ENCODE data around the gene NINL.

Gene NINL

DNA sequence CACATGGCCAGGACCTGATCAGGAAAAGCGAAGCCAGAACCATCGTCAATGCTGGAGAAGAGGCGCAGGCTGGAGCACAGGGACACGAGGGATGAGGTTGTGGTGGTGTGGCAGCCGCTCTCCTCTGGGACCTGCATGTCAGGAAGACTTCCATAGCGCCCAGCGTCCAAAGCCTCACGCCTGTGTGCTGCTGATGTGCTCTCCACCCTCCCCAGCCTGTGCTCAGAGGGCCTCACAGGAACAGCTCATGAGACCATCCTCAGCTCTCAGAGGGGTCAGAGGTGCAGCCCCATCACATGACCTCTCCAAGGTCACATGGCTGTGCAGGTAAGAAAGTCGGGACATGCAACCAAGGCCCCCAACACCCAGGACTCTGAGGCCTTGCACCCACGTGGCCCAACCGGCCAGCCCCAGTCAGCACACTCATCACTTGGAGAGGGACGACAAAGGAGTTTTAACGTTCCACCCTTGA, 84.4 kb downstream of the NINL start:
- no peak for DNase-seq (ENCODE audit: low read depth, low spot score)

- DNase-seq (ENCODE audit: low read depth, low spot score): no peak
Observed at GRCh38 chr20:25499855-25500434, 85.4 kb downstream of the NINL start.

DNA sequence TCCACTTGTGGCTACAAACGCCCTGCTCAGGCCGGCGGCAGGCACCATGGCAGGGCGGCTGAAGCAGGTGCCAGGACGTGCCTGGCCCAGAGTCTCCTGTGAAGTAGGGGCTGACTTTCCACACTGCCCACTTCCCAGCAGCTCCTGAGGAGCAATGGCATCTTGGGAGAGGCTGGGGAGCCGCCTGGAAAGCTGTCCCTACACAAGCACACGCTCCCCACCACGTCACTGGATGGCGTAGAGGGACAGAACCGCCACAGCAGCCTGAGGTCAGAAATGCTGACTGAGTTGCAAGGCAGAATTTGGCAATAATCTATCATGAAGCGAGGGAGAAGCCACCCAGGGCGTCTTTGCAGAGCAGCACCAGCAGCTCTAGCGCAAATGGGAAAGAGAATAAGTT, 86.3 kb downstream of the NINL start:
- DNase-seq (ENCODE audit: low read depth, low spot score): no peak

- no peak for DNase-seq (ENCODE audit: low read depth, low spot score)
Observed at GRCh38 chr20:25498280-25498606, 87.1 kb downstream of the NINL start.

DNA sequence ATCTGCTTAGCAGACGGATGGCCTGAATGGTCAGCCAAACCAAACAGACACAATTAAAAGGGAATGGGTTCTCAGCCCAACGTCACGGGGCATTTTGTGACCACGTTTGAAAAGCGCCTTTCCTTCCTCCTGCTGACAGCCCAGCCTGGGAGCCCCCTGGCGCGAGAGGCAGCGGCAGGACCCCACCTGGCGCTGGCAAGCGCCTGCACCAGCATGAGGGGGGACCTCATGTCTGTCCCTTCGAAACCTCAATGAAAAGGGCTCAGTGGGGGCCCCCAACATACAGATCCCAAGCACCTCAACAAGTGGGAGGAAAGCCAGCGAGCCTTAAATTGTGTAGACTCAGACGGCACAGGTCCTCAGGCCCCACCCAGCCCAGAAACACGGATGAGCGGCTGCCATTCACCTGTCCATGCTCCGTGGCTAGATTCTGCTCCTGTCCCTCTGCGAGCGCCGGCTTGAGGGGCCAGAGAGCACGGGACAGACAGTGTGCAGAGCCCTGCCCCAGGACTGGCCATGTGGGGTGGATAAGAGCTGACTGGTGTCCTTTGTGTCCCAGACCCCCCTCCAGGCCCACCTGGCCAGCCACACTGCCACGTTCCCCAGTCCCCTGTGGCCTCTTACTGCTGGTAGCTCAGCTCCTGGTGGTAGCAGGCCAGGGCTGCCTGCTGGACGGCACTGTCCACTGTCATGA, 87.6 kb downstream of the NINL start:
- DNase-seq (ENCODE audit: low read depth, low spot score): no peak

DNA sequence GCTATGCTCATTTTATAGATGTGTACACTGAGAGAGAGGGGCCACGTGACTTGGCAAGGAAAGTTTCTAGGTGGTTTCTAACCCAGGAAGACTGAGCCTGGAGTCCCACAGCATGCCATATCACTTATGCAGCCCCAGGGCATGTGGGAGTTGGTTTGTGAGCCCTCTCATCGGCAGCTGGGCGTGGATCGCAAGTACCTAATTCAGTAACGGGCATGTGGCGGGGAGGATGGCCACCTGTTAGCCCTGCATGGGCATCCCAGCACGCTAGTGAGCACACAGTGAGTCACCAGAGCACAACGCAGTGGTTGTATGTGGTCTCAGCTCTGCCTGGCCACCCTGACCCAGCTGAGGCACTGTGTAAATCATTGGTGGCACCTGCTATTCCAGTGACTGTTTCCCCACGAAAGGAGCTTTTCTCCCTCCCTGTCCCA, 88.3 kb downstream of the NINL start:
- DNase-seq (ENCODE audit: low read depth, low spot score): no peak

DNA sequence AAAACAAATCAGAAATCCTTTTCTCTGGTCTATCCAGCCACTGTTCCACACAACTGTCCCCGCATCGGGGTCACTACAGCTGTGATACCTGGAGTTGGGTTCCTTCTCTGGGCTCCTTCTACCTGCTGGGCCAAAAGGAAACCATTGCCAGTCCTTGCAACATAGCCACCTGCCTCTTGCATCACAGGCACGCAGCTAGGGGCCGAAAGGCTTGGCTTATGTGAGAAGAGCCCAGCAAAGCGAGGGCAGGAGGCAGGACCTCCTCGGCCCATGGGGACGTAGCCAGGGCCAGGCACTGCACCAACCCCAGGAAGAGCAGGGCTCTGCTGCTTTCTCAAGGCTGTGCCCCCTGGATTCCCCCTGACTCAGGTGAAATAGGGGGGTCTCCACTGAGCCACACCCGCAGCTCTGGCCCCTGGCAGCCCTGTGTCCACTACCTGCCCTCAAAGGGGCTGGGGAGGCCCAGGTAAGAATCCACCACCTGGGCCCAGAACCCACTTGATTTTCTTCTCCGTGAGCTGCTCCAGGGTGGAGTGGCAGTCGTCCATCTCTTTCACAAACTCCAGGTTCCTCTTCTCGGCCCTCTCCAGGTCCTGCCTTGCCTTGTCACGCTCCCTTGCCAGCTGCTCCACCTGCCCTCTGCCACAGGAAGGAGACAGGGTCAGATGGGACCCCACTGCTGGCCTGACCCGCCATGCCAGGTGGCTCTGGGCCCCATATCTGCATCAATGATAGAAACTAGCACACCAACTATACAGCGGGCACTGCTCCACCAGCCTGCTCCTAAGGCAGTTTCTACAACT, 89.0 kb downstream of the NINL start:
- no peak for DNase-seq (ENCODE audit: low read depth, low spot score)

- no peak for DNase-seq (ENCODE audit: low read depth, low spot score)
Observed at GRCh38 chr20:25495189-25495824, 90.0 kb downstream of the NINL start.

GRCh38 chr20:25494506-25495188, 90.7 kb downstream of the NINL start:
- DNase-seq (ENCODE audit: low read depth, low spot score): no peak

- DNase-seq (ENCODE audit: low read depth, low spot score): no peak
Observed at GRCh38 chr20:25493748-25494505, 91.4 kb downstream of the NINL start.

DNA sequence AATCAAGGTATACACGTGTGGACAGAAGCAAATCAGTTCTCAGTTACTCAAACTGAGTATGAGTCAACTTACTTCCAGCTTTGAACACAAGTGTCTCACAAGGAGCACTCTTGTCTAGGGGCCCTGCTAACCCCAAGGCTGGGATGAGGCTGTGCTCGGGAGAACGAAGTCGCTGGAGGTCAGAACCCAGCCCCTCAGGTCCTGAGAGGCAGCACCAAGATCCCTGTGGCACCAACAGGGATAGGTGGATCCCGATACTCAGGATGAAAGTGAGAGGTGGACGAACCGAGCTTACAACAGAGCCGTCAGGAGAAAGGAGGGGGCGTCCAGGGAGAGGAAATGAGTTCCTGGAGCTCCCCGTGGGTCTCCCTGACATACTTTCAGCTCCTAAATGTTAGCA, 92.2 kb downstream of the NINL start:
- DNase-seq (ENCODE audit: low read depth, low spot score): no peak

DNA sequence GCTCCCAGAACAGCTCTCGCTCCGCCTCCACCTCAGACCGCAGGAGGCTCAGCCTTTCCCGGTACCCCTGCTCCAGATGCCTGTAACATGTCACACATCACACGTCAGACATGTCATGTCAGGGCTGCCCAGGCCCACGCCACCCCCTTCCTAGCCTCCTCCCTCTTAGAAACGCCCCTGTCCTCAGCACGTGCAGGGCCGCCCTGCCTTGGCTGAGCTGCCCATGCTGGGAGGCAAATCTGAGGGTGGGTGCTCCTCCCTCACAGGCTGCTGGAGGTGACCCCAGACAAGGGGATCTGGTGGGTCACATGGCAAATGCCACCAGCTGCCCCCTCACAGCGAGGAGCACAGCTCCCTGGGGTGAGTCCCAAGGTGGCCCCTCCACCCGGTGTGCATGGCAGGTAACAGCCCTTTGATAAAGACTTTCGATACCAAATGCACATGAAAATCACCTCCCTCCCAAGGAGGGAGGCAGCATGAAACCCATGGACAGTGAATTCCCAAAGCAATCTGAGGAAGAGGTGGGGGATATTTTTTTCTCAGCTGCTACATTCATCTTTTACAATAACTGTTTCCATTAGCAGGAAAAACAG, 93.8 kb downstream of the NINL start:
- DNase-seq (ENCODE audit: low read depth, low spot score): no peak

- no peak for DNase-seq (ENCODE audit: low read depth, low spot score)
Observed at GRCh38 chr20:25490656-25491445, 94.5 kb downstream of the NINL start.

DNA sequence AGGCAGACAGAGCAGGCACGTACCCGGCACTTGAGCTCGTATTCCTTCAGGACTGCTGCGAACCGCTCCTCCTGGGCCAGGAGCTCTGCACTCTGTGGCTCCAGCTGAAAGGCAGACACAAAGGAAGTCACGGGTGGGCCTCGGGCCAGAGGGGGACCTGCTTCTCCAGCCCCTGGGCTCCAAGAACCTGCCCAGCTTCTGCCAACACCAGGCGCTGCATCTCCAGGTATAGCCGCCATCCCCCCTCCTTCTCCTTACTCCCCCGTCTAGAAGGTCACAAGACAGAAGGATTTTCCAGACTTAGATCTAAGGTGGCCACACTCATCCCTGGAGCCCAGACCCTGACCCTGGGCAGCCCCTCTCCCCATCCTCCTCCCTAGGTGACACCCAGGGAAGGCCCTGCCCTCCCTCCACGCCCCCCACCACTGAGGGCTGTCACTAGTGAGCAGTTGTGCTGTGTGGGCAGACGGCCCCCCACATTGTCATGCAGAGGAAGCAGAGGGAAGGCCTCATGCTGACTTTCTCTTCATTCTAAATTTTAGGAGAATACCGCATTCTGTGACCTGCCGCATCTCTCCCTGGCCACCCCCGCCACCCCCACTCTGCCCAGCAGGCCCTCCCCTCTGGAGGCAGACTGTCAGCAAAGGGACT, 96.0 kb downstream of the NINL start:
- no peak for DNase-seq (ENCODE audit: low read depth, low spot score)

GRCh38 chr20:25487975-25488374, 97.4 kb downstream of the NINL start:
- no peak for DNase-seq (ENCODE audit: low read depth, low spot score)

DNA sequence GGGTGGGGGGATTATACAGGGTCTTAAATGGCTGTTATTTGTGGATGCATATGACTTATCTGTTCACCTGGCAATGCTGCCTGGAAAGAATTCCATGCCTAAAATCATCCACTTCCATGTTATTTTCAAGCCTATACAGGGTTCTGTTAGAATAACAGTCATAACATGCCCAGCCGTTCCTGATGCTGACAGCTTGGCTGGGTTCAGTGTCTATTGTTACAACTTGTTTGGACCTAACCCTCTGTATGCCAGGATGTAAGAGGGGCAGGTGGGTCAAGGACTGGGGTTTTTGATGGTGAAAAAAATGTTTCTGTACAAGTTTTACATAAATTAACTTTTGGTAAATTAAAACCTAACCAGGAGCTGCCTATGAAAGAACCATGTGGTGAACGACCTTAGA, 98.0 kb downstream of the NINL start:
- no peak for DNase-seq (ENCODE audit: low read depth, low spot score)

- DNase-seq (ENCODE audit: low read depth, low spot score): no peak
Observed at GRCh38 chr20:25486377-25486776, 99.0 kb downstream of the NINL start.

- no peak for DNase-seq (ENCODE audit: low read depth, low spot score)
Observed at GRCh38 chr20:25485872-25486271, 99.5 kb downstream of the NINL start.

DNA sequence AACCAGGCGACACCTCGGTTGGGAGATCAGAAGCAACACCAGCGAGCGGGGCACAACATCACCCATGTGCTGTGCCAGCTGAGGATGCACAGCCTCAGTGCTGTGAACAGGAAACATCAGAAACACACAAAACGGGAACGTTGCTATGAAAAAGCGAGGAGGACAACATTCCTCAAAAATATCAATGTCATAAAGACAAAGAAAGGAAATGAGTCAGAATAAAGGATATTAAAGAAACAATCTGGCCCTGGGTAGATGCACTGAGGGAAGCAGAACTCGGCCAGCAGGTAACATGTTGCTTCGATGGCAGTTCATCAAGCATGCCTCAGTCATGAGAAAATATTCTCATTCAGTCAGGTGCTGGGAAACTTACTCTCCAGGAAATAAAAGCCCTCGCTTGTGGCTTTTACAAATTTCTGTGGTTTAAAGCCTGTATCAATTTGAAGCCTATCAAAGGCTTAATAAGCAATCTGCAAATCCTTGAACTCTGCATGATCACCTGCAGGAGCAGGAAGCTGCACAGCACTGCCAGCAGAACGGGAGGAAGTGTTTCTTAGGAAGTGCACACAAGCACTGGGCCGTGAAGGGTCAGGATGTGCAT, 100.3 kb downstream of the NINL start:
- DNase-seq (ENCODE audit: low read depth, low spot score): no peak
